ENCODE measurements around the gene SLAMF9.

DNA sequence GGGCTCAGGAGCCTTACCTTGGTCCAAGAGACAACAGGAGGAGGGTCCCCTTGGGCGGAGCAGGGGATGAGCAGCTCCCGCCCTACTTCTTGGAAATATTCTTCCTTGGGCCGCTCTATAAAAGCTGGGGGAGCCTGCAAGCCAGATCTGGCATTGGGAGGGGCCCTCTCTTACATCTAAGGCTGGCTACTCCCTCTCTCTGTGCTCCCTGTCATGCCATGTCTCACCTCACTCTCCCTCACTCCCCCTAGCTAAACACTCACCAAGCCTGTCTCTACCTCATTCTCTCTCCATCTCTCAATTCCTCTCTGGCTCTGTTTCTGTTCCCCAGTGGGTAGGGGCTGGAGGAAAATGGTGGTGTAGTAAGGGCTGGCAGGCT, 22.3 kb downstream of the SLAMF9 start:
- TF ChIP-seq, protein P1, sequence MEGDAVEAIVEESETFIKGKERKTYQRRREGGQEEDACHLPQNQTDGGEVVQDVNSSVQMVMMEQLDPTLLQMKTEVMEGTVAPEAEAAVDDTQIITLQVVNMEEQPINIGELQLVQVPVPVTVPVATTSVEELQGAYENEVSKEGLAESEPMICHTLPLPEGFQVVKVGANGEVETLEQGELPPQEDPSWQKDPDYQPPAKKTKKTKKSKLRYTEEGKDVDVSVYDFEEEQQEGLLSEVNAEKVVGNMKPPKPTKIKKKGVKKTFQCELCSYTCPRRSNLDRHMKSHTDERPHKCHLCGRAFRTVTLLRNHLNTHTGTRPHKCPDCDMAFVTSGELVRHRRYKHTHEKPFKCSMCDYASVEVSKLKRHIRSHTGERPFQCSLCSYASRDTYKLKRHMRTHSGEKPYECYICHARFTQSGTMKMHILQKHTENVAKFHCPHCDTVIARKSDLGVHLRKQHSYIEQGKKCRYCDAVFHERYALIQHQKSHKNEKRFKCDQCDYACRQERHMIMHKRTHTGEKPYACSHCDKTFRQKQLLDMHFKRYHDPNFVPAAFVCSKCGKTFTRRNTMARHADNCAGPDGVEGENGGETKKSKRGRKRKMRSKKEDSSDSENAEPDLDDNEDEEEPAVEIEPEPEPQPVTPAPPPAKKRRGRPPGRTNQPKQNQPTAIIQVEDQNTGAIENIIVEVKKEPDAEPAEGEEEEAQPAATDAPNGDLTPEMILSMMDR (conservative IDR thresholded peaks at IDR 0.05), result no peak
- TF ChIP-seq EZH2 (IDR thresholded peaks at IDR 0.05; ENCODE audit: low read depth), result no peak
